ENCODE data around the gene OR8B3.

Gene OR8B3

GRCh38 chr11:124441081-124441480 lies 42.3 kb upstream of the OR8B3 start:
- in situ Hi-C loops (cut with HindIII; ENCODE audit: low sequenced_read_pairs): no loop called here

DNA sequence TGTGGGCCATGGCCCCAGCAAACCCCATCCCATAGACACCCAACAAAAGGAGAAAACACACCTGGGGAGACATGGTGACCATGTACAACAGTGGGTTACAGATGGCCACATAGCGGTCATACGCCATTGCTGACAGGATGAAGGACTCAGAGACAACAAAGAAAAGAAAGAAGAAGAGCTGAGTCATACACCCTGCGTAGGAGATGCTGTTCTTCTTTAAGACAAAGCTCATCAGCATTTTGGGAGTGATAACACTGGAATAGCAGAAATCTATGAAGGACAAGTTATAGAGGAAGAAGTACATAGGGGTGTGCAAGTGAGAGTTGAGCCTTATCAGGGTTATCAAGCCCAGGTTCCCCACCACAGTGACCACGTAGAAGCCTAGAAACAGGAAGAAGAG lies 41.8 kb upstream of the OR8B3 start:
- TF ChIP-seq, protein P1, sequence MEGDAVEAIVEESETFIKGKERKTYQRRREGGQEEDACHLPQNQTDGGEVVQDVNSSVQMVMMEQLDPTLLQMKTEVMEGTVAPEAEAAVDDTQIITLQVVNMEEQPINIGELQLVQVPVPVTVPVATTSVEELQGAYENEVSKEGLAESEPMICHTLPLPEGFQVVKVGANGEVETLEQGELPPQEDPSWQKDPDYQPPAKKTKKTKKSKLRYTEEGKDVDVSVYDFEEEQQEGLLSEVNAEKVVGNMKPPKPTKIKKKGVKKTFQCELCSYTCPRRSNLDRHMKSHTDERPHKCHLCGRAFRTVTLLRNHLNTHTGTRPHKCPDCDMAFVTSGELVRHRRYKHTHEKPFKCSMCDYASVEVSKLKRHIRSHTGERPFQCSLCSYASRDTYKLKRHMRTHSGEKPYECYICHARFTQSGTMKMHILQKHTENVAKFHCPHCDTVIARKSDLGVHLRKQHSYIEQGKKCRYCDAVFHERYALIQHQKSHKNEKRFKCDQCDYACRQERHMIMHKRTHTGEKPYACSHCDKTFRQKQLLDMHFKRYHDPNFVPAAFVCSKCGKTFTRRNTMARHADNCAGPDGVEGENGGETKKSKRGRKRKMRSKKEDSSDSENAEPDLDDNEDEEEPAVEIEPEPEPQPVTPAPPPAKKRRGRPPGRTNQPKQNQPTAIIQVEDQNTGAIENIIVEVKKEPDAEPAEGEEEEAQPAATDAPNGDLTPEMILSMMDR (IDR thresholded peaks at IDR 0.05; ENCODE audit: low read depth, low read length): no peak
- in situ Hi-C loops (cut with HindIII; ENCODE audit: low sequenced_read_pairs): no loop called here
- no peak for DNase-seq (ENCODE audit: low read depth, low spot score)
- H3K4me3 ChIP-seq (ENCODE audit: low read depth, low read length): no peak overlapping the region

More at GRCh38 chr11:124441081-124441480, 42.3 kb upstream of the OR8B3 start:
- TF ChIP-seq, protein P1 (IDR thresholded peaks at IDR 0.05; ENCODE audit: low read depth, low read length): no peak
- no peak for DNase-seq (ENCODE audit: low read depth, low spot score)
- no peak overlapping the region for H3K4me3 ChIP-seq (ENCODE audit: low read depth, low read length)

- in situ Hi-C loops (cut with HindIII; ENCODE audit: low sequenced_read_pairs): no loop called here
- TF ChIP-seq, protein P1 (IDR thresholded peaks at IDR 0.05; ENCODE audit: low read depth, low read length): no peak
- no peak for DNase-seq (ENCODE audit: low read depth, low spot score)
- H3K4me3 ChIP-seq (ENCODE audit: low read depth, low read length): no peak overlapping the region
These were observed 35.9 kb upstream of the OR8B3 start for GRCh38 chr11:124434699-124435098.

DNA sequence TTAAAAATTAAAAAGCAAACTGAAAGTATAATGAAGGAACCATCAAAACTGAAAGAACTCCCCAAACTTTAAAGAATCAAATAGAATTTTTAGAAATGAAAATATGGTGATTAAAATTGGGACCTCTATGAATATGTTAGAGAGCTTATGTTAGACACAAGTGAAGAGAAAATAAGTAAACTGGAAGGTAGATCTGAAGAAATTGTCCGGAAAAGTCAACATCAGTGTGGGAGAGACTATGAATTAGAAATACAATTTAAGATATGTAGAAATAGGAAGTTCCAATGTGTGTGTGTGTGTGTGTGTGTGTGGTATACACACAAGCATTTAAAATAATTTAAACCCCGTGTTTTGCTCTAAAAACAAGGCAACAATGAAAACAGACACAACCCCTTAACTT lies 30.8 kb upstream of the OR8B3 start:
- TF ChIP-seq, protein P1 (IDR thresholded peaks at IDR 0.05; ENCODE audit: low read depth, low read length): no peak
- no peak overlapping the region for H3K4me3 ChIP-seq (ENCODE audit: low read depth, low read length)
- DNase-seq (ENCODE audit: low read depth, low spot score): no peak
- in situ Hi-C loops (cut with HindIII; ENCODE audit: low sequenced_read_pairs): no loop called here

- TF ChIP-seq, protein P1 (IDR thresholded peaks at IDR 0.05; ENCODE audit: low read depth, low read length): no peak
These were observed 25.6 kb upstream of the OR8B3 start, which contains the start of gene OR8B4 for GRCh38 chr11:124424384-124424921. OR8B4 (minus strand) TSS chr11:124424871; CDS start chr11:124424871, 0 bp downstream.

DNA sequence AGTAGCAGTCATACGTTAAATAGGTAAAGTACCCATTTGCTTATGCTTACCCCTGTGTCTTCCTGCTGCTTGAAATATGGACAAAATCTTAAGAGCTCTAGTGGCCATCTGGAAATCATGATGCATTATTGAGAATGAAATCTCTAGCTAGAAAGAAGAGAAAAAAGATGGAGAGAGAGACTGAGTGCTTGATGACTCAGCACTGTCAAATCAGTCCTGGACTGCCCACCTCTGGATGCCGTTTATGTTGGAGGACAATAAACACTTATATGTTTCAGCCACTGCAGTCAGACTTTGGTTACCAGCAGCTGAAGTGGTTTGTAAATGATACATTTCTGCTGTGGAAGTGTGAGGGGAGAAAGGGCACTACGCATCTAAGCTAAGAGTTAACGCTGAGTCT lies 22.2 kb upstream of the OR8B3 start:
- no peak for DNase-seq (ENCODE audit: low read depth, low spot score)
- TF ChIP-seq, protein P1 (IDR thresholded peaks at IDR 0.05; ENCODE audit: low read depth, low read length): no peak
- in situ Hi-C loops (cut with HindIII; ENCODE audit: low sequenced_read_pairs): no loop called here
- no peak overlapping the region for H3K4me3 ChIP-seq (ENCODE audit: low read depth, low read length)

More at GRCh38 chr11:124424384-124424921, 25.6 kb upstream of the OR8B3 start, which contains the start of gene OR8B4:
- no peak within 1 kb of the TSS for H3K4me3 ChIP-seq (ENCODE audit: low read depth, low read length)
- DNase-seq (ENCODE audit: low read depth, low spot score): no peak
- in situ Hi-C loops (cut with HindIII; ENCODE audit: low sequenced_read_pairs): no loop called here

All from astrocyte of the spinal cord (primary cell).